HG03045 (cell line): ENCODE results near the gene PACSIN2.
"Not testable (repeated sequence)": the region's sequence is repeated elsewhere in the genome, so short reads cannot be mapped to it uniquely, and the experiment has no call there.

Experiments
- ATAC-seq: cut with Tn5 transposase; IDR thresholded peaks from one replicate; pipeline ENCODE4 v1.9.1; 2021; ENCODE audit warnings: mild to moderate bottlenecking, moderate library complexity; ENCODE audit not compliant: unreplicated experiment

PACSIN2 gene

GRCh38 chr22:43011079-43011478 is 3.9 kb downstream of the PACSIN2 start:
- no peak for ATAC-seq

GRCh38 chr22:43009444-43009843 is 5.5 kb downstream of the PACSIN2 start:
- ATAC-seq: no peak

- no peak for ATAC-seq
Observed at GRCh38 chr22:43008921-43009320, 6.0 kb downstream of the PACSIN2 start.

- no peak for ATAC-seq
Observed at GRCh38 chr22:43008509-43008908, 6.4 kb downstream of the PACSIN2 start.

- ATAC-seq: no peak
Observed at GRCh38 chr22:43007519-43008102, 7.3 kb downstream of the PACSIN2 start.

- no peak for ATAC-seq
Observed at GRCh38 chr22:43006753-43007152, 8.2 kb downstream of the PACSIN2 start.

- no peak for ATAC-seq
Observed at GRCh38 chr22:43006016-43006505, 8.9 kb downstream of the PACSIN2 start.

GRCh38 chr22:43005106-43005505 is 9.8 kb downstream of the PACSIN2 start:
- ATAC-seq: no peak

GRCh38 chr22:43004362-43005035 is 10.4 kb downstream of the PACSIN2 start:
- no peak for ATAC-seq

- no peak for ATAC-seq
Observed at GRCh38 chr22:43002202-43002586, 12.8 kb downstream of the PACSIN2 start.

- no peak for ATAC-seq
Observed at GRCh38 chr22:43001271-43002201, 13.4 kb downstream of the PACSIN2 start.

- ATAC-seq: no peak
Observed at GRCh38 chr22:43000441-43001175, 14.3 kb downstream of the PACSIN2 start.

GRCh38 chr22:42997582-42998090 is 17.3 kb downstream of the PACSIN2 start:
- ATAC-seq: no peak

GRCh38 chr22:42996646-42997365 is 18.1 kb downstream of the PACSIN2 start:
- no peak for ATAC-seq

- not testable (repeated sequence) for ATAC-seq
Observed at GRCh38 chr22:42995654-42996053, 19.3 kb downstream of the PACSIN2 start.

GRCh38 chr22:42994917-42995562 is 19.9 kb downstream of the PACSIN2 start:
- ATAC-seq: no peak

- ATAC-seq: no peak
Observed at GRCh38 chr22:42994276-42994916, 20.6 kb downstream of the PACSIN2 start.

GRCh38 chr22:42993651-42994275 is 21.2 kb downstream of the PACSIN2 start:
- no peak for ATAC-seq
